Adrenal gland (tissue), 5 donors: ENCODE results near the gene PTGDR2.

Source experiments
- CTCF ChIP-seq, 6 experiments: fragments of 450-650 bp in 4 of 6; fragments of 200-600 bp in 2 of 6; sonication (generic) in 1 of 6; IDR thresholded peaks; 1 replicate in 5 of 6; 2 replicates in 1 of 6; pipeline versions ENCODE4 v1.5.1 to v1.8.0; 2016 to 2021; ENCODE audit warnings: antibody characterized with exemption in 6 of 6, mild to moderate bottlenecking in 2 of 6, moderate library complexity in 1 of 6
- POLR2A ChIP-seq, 2 donors: fragments of 450-650 bp; IDR thresholded peaks; one replicate each; pipeline ENCODE4 v1.6.1; 2017; ENCODE audit warnings: antibody characterized with exemption in 2 of 2, mild to moderate bottlenecking in 2 of 2, moderate library complexity in 1 of 2
- donor health status: DM: no; HTN: no; CAD: no.

GRCh38 chr11:60872961-60873524 is 17.3 kb upstream of the PTGDR2 start:
- TF ChIP-seq CTCF (IDR thresholded peaks at IDR 0.05) (no peak), POLR2A (IDR thresholded peaks at IDR 0.05) (no peak)
